Fibroblast of villous mesenchyme (primary cell): ENCODE measurements around the gene UGGT1. TPM values are rescaled to one million over a fixed set of nuclear protein-coding genes. Genes with fewer than 3 reads are reported as not detected.
"Not testable (repeated sequence)": the region's sequence is repeated elsewhere in the genome, so short reads cannot be mapped to it uniquely, and the experiment has no call there.

ENCODE experiments used
- DNase-seq: peaks from one replicate; pipeline ENCODE4 v3.0.0-alpha.2; 2010; ENCODE audit warnings: low read depth
- H3K4me3 ChIP-seq: 2 replicates; pipeline ENCODE4 v1.5.1; 2011; ENCODE audit warnings: low read depth, mild to moderate bottlenecking, low read length
- total RNA-seq: library from RNA; depleted of rRNA; stranded (reverse); fragments of >200 nt; gene quantifications from 2 replicates; pipeline ENCODE4 v1.2.3, GENCODE V29; 2012
- TF ChIP-seq, protein P1 (sequence below): IDR thresholded peaks from 2 replicates; pipeline ENCODE4 v1.5.1; 2012; ENCODE audit warnings: low read depth, mild to moderate bottlenecking, low read length; ENCODE audit not compliant: insufficient read depth

UGGT1 gene
- total RNA-seq, 1 donor, result 75.1 TPM

GRCh38 chr2:128169094-128169493, 78.1 kb downstream of the UGGT1 start:
- H3K4me3 ChIP-seq, result no peak overlapping the region
- DNase-seq, result no peak
- TF ChIP-seq, protein P1, sequence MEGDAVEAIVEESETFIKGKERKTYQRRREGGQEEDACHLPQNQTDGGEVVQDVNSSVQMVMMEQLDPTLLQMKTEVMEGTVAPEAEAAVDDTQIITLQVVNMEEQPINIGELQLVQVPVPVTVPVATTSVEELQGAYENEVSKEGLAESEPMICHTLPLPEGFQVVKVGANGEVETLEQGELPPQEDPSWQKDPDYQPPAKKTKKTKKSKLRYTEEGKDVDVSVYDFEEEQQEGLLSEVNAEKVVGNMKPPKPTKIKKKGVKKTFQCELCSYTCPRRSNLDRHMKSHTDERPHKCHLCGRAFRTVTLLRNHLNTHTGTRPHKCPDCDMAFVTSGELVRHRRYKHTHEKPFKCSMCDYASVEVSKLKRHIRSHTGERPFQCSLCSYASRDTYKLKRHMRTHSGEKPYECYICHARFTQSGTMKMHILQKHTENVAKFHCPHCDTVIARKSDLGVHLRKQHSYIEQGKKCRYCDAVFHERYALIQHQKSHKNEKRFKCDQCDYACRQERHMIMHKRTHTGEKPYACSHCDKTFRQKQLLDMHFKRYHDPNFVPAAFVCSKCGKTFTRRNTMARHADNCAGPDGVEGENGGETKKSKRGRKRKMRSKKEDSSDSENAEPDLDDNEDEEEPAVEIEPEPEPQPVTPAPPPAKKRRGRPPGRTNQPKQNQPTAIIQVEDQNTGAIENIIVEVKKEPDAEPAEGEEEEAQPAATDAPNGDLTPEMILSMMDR, result no peak

DNA sequence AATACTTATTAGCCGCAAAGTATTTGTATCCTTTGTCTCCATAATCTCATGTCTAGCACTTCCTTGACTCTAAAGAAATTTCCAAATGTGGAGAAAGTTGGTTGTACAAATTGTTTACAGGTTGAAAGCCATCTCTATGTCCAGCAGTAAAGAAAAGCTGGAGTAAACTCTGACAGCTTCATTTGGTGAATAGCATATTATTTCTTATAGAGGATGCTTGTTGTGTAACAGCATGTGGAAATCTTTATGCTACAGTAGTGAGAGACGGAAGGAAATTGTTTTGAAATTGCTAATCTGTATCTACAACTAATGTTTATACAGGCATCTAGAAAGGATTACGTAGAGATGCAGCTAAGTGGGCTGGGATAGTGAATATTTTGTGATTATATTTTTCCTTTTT, 78.5 kb downstream of the UGGT1 start:
- peak; percentile 92 for DNase-seq
- TF ChIP-seq, protein P1, result no peak
- H3K4me3 ChIP-seq, result no peak overlapping the region

- no peak for DNase-seq
- TF ChIP-seq, protein P1, result no peak
- H3K4me3 ChIP-seq, result no peak overlapping the region
Observed at GRCh38 chr2:128169933-128170709, 79.1 kb downstream of the UGGT1 start.

- TF ChIP-seq, protein P1, result no peak
- no peak for DNase-seq
- no peak overlapping the region for H3K4me3 ChIP-seq
Observed at GRCh38 chr2:128170776-128171175, 79.8 kb downstream of the UGGT1 start.

GRCh38 chr2:128172191-128172590, 81.2 kb downstream of the UGGT1 start:
- DNase-seq, result peak; percentile 49
- TF ChIP-seq, protein P1, result peak; percentile 56
- H3K4me3 ChIP-seq, result no peak overlapping the region

DNA sequence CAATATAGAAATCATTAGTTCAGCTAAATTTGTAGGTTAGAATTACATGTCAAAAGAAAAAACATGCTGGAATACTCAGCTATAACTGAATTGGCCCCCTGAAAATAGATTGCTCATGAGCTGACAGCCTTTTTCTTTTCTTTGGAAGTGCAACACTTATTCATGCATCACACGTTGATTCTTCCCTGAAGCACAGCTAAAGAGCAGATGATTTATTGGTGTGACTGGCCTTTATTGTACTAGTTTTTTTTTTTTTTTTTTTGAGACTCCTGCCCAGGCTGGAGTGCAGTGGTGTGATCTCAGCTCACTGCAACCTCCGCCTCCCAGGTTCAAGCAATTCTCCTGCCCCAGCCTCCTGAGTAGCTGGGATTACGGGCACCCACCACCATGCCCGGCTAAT, 83.1 kb downstream of the UGGT1 start:
- not testable (repeated sequence) for H3K4me3 ChIP-seq, DNase-seq

DNA sequence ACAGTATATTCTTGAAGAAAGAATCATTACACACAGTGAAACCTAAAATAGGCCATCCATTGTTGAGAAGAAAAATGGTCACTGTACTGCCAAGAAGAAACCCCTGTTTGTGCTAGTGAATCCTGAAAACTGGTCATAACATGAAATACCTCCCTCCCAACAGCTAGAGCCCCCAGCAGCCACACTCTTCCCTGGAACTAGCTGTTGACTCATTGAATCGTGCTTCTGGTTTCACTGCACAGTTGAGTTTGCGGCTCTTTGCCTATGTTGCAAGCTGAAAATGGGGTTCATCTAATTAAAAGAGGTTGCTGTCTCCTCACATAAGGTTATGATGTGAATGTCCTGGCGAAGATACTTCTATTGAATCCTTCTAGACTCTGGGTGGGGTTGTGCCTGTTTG, 86.3 kb downstream of the UGGT1 start:
- DNase-seq, result no peak
- TF ChIP-seq, protein P1, result no peak
- no peak overlapping the region for H3K4me3 ChIP-seq
